ENCODE results near the gene ORAI3.

The ORAI3 gene

DNA sequence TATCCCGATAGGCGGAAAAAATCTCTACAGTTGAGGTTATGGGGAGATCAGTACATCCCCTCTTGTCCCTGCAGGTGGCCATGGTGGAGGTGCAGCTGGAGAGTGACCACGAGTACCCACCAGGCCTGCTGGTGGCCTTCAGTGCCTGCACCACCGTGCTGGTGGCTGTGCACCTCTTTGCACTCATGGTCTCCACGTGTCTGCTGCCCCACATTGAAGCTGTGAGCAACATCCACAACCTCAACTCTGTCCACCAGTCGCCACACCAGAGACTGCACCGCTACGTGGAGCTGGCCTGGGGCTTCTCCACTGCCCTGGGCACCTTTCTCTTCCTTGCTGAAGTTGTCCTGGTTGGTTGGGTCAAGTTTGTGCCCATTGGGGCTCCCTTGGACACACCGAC is 4.2 kb downstream of the ORAI3 start:
- TF ChIP-seq, protein P1, sequence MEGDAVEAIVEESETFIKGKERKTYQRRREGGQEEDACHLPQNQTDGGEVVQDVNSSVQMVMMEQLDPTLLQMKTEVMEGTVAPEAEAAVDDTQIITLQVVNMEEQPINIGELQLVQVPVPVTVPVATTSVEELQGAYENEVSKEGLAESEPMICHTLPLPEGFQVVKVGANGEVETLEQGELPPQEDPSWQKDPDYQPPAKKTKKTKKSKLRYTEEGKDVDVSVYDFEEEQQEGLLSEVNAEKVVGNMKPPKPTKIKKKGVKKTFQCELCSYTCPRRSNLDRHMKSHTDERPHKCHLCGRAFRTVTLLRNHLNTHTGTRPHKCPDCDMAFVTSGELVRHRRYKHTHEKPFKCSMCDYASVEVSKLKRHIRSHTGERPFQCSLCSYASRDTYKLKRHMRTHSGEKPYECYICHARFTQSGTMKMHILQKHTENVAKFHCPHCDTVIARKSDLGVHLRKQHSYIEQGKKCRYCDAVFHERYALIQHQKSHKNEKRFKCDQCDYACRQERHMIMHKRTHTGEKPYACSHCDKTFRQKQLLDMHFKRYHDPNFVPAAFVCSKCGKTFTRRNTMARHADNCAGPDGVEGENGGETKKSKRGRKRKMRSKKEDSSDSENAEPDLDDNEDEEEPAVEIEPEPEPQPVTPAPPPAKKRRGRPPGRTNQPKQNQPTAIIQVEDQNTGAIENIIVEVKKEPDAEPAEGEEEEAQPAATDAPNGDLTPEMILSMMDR (IDR thresholded peaks at IDR 0.05; ENCODE audit: low read depth, low read length): no peak
- Histone ChIP-seq H3K27ac (no peak overlapping the region), H3K36me3 (no peaks in the 10 kb centered on the region), H3K27me3 (ENCODE audit: insufficient read depth, low read depth, severe bottlenecking) (no peaks in the 10 kb centered on the region), H3K4me3 (ENCODE audit: low read depth, low read length) (no peak overlapping the region), H3K9me3 (ENCODE audit: severe bottlenecking) (no peaks in the 10 kb centered on the region)
- DNase-seq: no peak

DNA sequence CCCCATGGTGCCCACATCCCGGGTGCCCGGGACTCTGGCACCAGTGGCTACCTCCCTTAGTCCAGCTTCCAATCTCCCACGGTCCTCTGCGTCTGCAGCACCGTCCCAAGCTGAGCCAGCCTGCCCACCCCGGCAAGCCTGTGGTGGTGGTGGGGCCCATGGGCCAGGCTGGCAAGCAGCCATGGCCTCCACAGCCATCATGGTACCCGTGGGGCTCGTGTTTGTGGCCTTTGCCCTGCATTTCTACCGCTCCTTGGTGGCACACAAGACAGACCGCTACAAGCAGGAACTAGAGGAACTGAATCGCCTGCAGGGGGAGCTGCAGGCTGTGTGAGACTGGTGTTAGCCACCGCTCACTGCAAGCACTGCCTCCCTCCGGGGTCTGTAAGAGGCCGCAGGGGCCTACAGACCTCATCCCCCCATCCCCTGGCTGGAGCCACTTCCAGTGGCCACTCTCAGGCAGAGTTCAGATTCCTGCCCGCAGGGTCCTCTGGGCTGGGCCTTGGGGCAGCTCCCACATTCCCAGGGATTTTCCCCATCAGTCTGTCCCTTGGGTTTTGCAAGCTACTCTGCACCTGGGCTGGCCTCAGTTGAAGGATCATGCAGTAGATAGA is 4.8 kb downstream of the ORAI3 start:
- H3K36me3 ChIP-seq: peaks cover under 1% of the 10 kb centered on the region
- H3K4me3 ChIP-seq (ENCODE audit: low read depth, low read length): no peak overlapping the region
- H3K9me3 ChIP-seq (ENCODE audit: severe bottlenecking): no peaks in the 10 kb centered on the region
- TF ChIP-seq, protein P1 (IDR thresholded peaks at IDR 0.05; ENCODE audit: low read depth, low read length): peak; percentile 97
- DNase-seq: peak; percentile 88
- no peaks in the 10 kb centered on the region for H3K27me3 ChIP-seq (ENCODE audit: insufficient read depth, low read depth, severe bottlenecking)
- H3K27ac ChIP-seq: no peak overlapping the region

DNA sequence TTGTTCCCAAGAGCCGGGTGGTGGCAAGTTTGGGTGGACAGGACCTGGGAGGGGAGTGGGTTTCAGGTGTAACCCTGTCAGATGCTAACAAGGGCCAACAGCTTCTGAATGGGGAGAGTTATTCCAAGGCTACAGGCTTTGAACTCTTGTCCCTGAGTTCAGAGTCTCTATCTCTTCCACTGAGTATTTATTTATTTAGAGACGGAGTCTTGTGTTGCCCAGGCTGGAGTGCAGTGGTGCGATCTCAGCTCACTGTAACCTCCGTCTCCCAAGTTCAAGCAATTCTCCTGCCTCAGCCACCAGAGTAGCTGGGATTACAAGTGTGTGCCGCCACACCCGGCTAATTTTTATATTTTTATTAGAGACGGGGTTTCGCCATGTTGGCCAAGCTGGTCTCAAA is 6.1 kb downstream of the ORAI3 start:
- TF ChIP-seq, protein P1 (IDR thresholded peaks at IDR 0.05; ENCODE audit: low read depth, low read length): no peak
- H3K27me3 ChIP-seq (ENCODE audit: insufficient read depth, low read depth, severe bottlenecking): no peaks in the 10 kb centered on the region
- H3K4me3 ChIP-seq (ENCODE audit: low read depth, low read length): no peak overlapping the region
- no peak overlapping the region for H3K27ac ChIP-seq
- DNase-seq: no peak
- no peaks in the 10 kb centered on the region for H3K9me3 ChIP-seq (ENCODE audit: severe bottlenecking)
- H3K36me3 ChIP-seq: peaks cover 14% of the 10 kb centered on the region

DNA sequence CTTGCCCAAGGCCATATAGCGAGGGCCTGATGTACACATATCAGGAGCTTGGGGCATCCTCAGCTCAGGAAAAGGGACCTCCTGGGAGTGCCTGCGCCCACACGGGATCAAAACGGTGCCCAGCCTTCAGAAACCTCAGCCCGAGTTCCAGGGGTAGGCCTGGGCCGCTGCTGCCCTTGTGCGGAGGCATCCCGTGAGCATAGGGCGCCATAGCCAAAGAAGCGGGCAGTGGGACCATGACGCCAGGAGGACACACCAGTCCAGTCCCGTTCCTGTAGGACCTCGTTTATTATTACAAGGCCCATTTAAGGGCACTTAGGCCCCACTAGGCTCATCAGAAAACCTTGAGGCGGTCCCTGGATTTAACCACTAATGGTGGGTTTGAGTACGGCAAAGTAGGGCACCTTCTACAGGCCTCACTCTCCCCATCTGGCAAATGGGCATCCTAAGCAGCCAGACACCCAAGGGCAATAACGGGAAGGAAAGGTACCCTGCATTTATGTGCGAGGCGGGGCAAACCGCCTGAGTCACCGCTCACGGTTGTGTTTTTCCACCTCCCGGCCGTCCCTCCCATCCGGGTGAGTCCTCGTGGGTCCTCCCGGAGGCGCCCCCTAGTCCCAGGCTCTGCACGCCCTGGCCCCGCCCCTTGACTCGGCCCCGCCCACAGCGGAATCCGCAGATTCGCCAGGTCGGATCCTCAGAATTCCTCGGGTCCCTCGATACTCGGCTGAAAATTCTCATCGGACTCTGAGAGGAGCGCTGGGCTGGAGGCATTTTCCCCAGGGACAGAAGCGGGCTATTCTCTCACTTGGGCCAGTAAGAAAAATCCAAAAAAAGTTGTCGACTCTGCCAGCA is 8.0 kb downstream of the ORAI3 start:
- TF ChIP-seq, protein P1 (IDR thresholded peaks at IDR 0.05; ENCODE audit: low read depth, low read length): peak; percentile 41
- peak; percentile 86 for DNase-seq
- H3K36me3 ChIP-seq: peaks cover 31% of the 10 kb centered on the region
- no peaks in the 10 kb centered on the region for H3K9me3 ChIP-seq (ENCODE audit: severe bottlenecking)
- H3K27ac ChIP-seq: peak overlapping the region; percentile 100
- no peaks in the 10 kb centered on the region for H3K27me3 ChIP-seq (ENCODE audit: insufficient read depth, low read depth, severe bottlenecking)
- H3K4me3 ChIP-seq (ENCODE audit: low read depth, low read length): peak overlapping the region; percentile 94

DNA sequence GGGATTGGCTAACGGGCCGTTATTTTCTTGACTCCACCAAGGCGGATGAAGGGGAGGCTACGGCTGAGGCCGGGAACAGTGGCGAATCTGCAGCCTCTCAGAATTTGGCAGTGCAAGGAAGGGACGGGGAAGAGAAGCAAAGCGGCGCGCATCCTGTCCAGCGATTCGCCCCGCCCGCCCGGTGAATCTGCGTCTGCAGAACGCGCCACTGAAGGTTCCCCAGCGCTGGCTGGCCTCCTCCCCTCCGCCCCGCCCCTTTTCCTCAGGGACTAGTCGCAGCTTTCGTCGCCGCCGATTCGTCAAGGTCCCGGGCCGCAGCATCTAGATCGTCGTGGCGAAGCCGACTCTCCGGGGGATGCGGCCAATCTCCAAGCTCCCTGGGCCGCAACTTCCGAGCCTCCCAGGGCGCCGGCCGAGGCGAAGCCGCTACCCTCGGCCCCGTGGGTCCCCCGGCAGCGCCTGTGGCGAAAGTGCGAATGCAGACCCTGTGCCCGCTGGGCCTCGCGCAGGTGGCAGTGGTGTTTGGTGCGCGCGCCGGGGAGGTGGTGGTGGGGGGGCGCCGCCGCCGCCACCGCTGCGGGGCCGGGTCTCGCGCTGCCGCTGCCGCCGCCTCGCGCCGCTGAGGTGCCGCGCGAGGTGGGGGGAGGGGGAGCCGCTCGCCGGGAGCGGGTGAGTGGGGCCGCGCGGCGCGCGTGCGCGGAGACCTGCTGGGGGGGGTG is 8.7 kb downstream of the ORAI3 start, which contains the start of gene SETD1A:
Gene SETD1A (plus strand): TSS at position 299 of the 719 bp plus-strand sequence. CDS start 978 bp downstream, outside the sequence.
- H3K27me3 ChIP-seq (ENCODE audit: insufficient read depth, low read depth, severe bottlenecking): no peaks in the 10 kb centered on the region
- TF ChIP-seq, protein P1 (IDR thresholded peaks at IDR 0.05; ENCODE audit: low read depth, low read length): no peak
- DNase-seq: peak; percentile 96
- H3K27ac ChIP-seq: peak within 1 kb of the TSS; percentile 100
- peak within 1 kb of the TSS; percentile 94 for H3K4me3 ChIP-seq (ENCODE audit: low read depth, low read length)
- H3K36me3 ChIP-seq: peaks cover 39% of the 10 kb centered on the region
- no peaks in the 10 kb centered on the region for H3K9me3 ChIP-seq (ENCODE audit: severe bottlenecking)

Measured in WERI-Rb-1 (cell line).